HG02623 (cell line): ENCODE data around the gene MLX.

Source experiments
- ATAC-seq: cut with Tn5 transposase; IDR thresholded peaks from one replicate; pipeline ENCODE4 v1.9.1; 2021; ENCODE audit warnings: moderate library complexity; ENCODE audit not compliant: unreplicated experiment

The MLX gene

GRCh38 chr17:42566883-42567573 lies at the start of gene MLX:
Gene MLX, plus strand, starts transcription at chr17:42567100. Its CDS starts 25 bp downstream, at chr17:42567125.
- ATAC-seq, result no peak

GRCh38 chr17:42517516-42517915 lies 49.4 kb upstream of the MLX start:
- no peak for ATAC-seq

GRCh38 chr17:42518046-42518754 lies 48.7 kb upstream of the MLX start:
- ATAC-seq, result no peak

- ATAC-seq, result no peak
Measured at GRCh38 chr17:42518755-42519545, 48.0 kb upstream of the MLX start.

- no peak for ATAC-seq
Measured at GRCh38 chr17:42519546-42520491, 47.1 kb upstream of the MLX start.

- ATAC-seq, result no peak
Measured at GRCh38 chr17:42520540-42520951, 46.4 kb upstream of the MLX start.

- no peak for ATAC-seq
Measured at GRCh38 chr17:42521036-42521435, 45.9 kb upstream of the MLX start.

- no peak for ATAC-seq
Measured at GRCh38 chr17:42521666-42522262, 45.1 kb upstream of the MLX start.

- ATAC-seq, result no peak
Measured at GRCh38 chr17:42522263-42522790, 44.6 kb upstream of the MLX start.

GRCh38 chr17:42522798-42523278 lies 44.1 kb upstream of the MLX start:
- no peak for ATAC-seq

- no peak for ATAC-seq
Measured at GRCh38 chr17:42525221-42525620, 41.7 kb upstream of the MLX start.

- ATAC-seq, result no peak
Measured at GRCh38 chr17:42526031-42526444, 40.9 kb upstream of the MLX start.

- ATAC-seq, result no peak
Measured at GRCh38 chr17:42527932-42528331, 39.0 kb upstream of the MLX start.

- no peak for ATAC-seq
Measured at GRCh38 chr17:42529061-42529460, 37.8 kb upstream of the MLX start.

- no peak for ATAC-seq
Measured at GRCh38 chr17:42530952-42531454, 35.9 kb upstream of the MLX start.

- no peak for ATAC-seq
Measured at GRCh38 chr17:42531455-42532354, 35.2 kb upstream of the MLX start.

- ATAC-seq, result no peak
Measured at GRCh38 chr17:42535155-42536047, 31.5 kb upstream of the MLX start.

GRCh38 chr17:42536048-42536371 lies 30.9 kb upstream of the MLX start, which contains the start of gene NAGLU:
Gene NAGLU, plus strand, starts transcription at chr17:42536241. Its CDS starts 32 bp downstream, at chr17:42536273.
- peak; percentile 84 for ATAC-seq
